ENCODE data around the gene SPON1. TPM values are rescaled to one million over a fixed set of nuclear protein-coding genes. Genes with fewer than 3 reads are reported as not detected.
A peak's percentile ranks its signal among the peaks of the same experiment; 100 is the strongest.

Gene SPON1
- total and polyA plus RNA-seq, 8 donors, result 9.3 to 122 (median 26.9) TPM

GRCh38 chr11:13955971-13956421 is 6.5 kb upstream of the SPON1 start:
- intact Hi-C loops (cut with DNase I; ENCODE audit: low total_unique reads), result loop anchor here (5.0 kb wide), 1 partner anchor 291 kb away; no protein-coding TSS in a partner anchor
- H3K9me3 ChIP-seq, result no peaks in the 10 kb centered on the region
- peaks cover 0 to 12% (median 3%) of the 10 kb centered on the region in 4 donors for H3K4me1 ChIP-seq
- WGBS, 5 donors, result 38 to 44% (median 40%) methylated on average over 5 of the region's 5 CpGs
- no peak overlapping the region for H3K4me3 ChIP-seq
- no peaks in the 10 kb centered on the region for H3K36me3 ChIP-seq
- TF ChIP-seq EP300 (IDR thresholded peaks at IDR 0.05) (no peak), POLR2AphosphoS5 (IDR thresholded peaks at IDR 0.05) (peak in 1 of 3 donors; percentile 25), POLR2A (IDR thresholded peaks at IDR 0.05) (no peak)
- TF ChIP-seq, protein P1, sequence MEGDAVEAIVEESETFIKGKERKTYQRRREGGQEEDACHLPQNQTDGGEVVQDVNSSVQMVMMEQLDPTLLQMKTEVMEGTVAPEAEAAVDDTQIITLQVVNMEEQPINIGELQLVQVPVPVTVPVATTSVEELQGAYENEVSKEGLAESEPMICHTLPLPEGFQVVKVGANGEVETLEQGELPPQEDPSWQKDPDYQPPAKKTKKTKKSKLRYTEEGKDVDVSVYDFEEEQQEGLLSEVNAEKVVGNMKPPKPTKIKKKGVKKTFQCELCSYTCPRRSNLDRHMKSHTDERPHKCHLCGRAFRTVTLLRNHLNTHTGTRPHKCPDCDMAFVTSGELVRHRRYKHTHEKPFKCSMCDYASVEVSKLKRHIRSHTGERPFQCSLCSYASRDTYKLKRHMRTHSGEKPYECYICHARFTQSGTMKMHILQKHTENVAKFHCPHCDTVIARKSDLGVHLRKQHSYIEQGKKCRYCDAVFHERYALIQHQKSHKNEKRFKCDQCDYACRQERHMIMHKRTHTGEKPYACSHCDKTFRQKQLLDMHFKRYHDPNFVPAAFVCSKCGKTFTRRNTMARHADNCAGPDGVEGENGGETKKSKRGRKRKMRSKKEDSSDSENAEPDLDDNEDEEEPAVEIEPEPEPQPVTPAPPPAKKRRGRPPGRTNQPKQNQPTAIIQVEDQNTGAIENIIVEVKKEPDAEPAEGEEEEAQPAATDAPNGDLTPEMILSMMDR (IDR thresholded peaks at IDR 0.05), result peak in 5 of 7 experiments; percentile 61 to 88 (median 81)
- peaks cover 0 to 30% (median 0%) of the 10 kb centered on the region in 3 donors for H3K27me3 ChIP-seq
- DNase-seq, result peak; percentile 66 to 90
- no peak overlapping the region for H3K27ac ChIP-seq

DNA sequence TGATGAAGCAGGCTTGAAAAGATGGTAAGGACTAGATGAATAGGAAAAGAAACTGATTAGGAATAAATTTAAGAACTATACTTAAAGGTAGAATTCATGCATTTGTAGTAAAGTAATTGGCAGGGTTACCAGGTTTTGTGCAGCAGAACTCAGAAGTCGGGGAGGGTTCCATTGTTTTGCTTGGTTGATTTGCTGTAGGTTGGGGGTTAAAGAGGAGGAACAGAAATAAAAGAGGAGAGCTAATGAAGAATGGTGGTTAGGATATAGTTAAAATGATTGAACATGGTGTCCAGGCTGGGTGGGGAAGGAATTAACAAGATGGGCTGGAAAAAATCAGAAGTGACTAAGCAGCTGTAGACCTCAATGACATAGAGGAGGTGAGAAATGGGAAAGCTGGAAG is 5.5 kb upstream of the SPON1 start:
- intact Hi-C loops (cut with DNase I; ENCODE audit: low total_unique reads), result loop anchor here (5.0 kb wide), 1 partner anchor 290 kb away; no protein-coding TSS in a partner anchor
- Histone ChIP-seq H3K9me3 (no peaks in the 10 kb centered on the region), H3K36me3 (no peaks in the 10 kb centered on the region), H3K4me3 (no peak overlapping the region), H3K27ac (no peak overlapping the region), H3K27me3 (peaks cover 0 to 40% (median 8%) of the 10 kb centered on the region in 3 donors), H3K4me1 (peaks cover 0 to 16% (median 5%) of the 10 kb centered on the region in 4 donors)
- 77 to 94% (median 80%) methylated on average over 1 of the region's 1 CpG for WGBS, 5 donors
- DNase-seq, result no peak
- TF ChIP-seq, protein P1 (IDR thresholded peaks at IDR 0.05), result no peak
- TF ChIP-seq EP300 (IDR thresholded peaks at IDR 0.05) (no peak), POLR2AphosphoS5 (IDR thresholded peaks at IDR 0.05) (no peak), POLR2A (IDR thresholded peaks at IDR 0.05) (no peak)

GRCh38 chr11:13958641-13959400 is 3.7 kb upstream of the SPON1 start:
- 66 to 79% (median 71%) methylated on average over 7 of the region's 7 CpGs for WGBS, 5 donors
- TF ChIP-seq EP300 (IDR thresholded peaks at IDR 0.05), result no peak
- TF ChIP-seq POLR2A (IDR thresholded peaks at IDR 0.05), result no peak
- no peak for TF ChIP-seq POLR2AphosphoS5 (IDR thresholded peaks at IDR 0.05)
- TF ChIP-seq, protein P1 (IDR thresholded peaks at IDR 0.05), result no peak
- intact Hi-C loops (cut with DNase I; ENCODE audit: low total_unique reads), result loop anchor here (5.0 kb wide), 1 partner anchor 288 kb away; no protein-coding TSS in a partner anchor
- peaks cover 11 to 34% (median 20%) of the 10 kb centered on the region in 4 donors for H3K4me1 ChIP-seq
- no peak overlapping the region for H3K4me3 ChIP-seq
- H3K9me3 ChIP-seq, result no peaks in the 10 kb centered on the region
- H3K27me3 ChIP-seq, result peaks cover 0 to 58% (median 24%) of the 10 kb centered on the region in 3 donors
- no peak overlapping the region for H3K27ac ChIP-seq
- DNase-seq, result no peak
- H3K36me3 ChIP-seq, result no peaks in the 10 kb centered on the region

DNA sequence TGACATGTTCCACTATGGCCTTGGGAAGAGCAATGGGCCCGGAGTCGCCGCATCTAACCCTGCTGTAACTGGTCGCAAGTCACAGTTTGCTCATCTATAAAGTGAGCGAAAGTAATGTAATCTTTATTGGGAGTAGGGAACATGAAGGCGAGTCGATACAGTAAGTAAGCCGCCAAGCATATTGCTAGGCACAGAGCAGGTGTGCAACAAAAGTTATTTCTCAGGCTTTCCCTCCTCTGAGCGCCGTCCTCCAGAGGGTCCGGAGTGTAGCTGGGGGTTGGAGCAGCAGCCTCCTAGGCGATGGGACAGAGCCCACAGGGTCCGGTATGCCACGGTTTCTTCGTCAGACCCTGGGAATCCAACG is 343 bp upstream of the SPON1 start:
- no peak for DNase-seq
- H3K4me3 ChIP-seq, result peak overlapping the region; percentile 55 to 61 (median 58)
- peak overlapping the region in 4 of 5 donors; percentile 81 to 85 (median 82) for H3K27ac ChIP-seq
- no peaks in the 10 kb centered on the region for H3K36me3 ChIP-seq
- intact Hi-C loops (cut with DNase I; ENCODE audit: low total_unique reads), result loop anchor here (10.0 kb wide), 1 partner anchor 183 kb away; no protein-coding TSS in a partner anchor
- TF ChIP-seq, protein P1 (IDR thresholded peaks at IDR 0.05), result no peak
- no peak for TF ChIP-seq POLR2A (IDR thresholded peaks at IDR 0.05)
- TF ChIP-seq EP300 (IDR thresholded peaks at IDR 0.05), result no peak
- no peak for TF ChIP-seq POLR2AphosphoS5 (IDR thresholded peaks at IDR 0.05)
- WGBS, 5 donors, result 24 to 35% (median 33%) methylated on average over 16 of the region's 16 CpGs
- H3K4me1 ChIP-seq, result peaks cover 27 to 55% (median 44%) of the 10 kb centered on the region in 4 donors
- no peaks in the 10 kb centered on the region for H3K9me3 ChIP-seq
- peaks cover 0 to 74% (median 35%) of the 10 kb centered on the region in 3 donors for H3K27me3 ChIP-seq
